Activated CD4-positive, alpha-beta T cell treated with anti-CD3 and anti-CD28 coated beads, Interleukin-2, amount 50 U/mL, for 1 hour (primary cell): ENCODE results near the gene TRAF3IP3.
"Not testable (repeated sequence)": the region's sequence is repeated elsewhere in the genome, so short reads cannot be mapped to it uniquely, and the experiment has no call there.

Source experiments
- DNase-seq: peaks from one replicate; pipeline ENCODE4 v3.0.0-alpha.2; 2020

The TRAF3IP3 gene

DNA sequence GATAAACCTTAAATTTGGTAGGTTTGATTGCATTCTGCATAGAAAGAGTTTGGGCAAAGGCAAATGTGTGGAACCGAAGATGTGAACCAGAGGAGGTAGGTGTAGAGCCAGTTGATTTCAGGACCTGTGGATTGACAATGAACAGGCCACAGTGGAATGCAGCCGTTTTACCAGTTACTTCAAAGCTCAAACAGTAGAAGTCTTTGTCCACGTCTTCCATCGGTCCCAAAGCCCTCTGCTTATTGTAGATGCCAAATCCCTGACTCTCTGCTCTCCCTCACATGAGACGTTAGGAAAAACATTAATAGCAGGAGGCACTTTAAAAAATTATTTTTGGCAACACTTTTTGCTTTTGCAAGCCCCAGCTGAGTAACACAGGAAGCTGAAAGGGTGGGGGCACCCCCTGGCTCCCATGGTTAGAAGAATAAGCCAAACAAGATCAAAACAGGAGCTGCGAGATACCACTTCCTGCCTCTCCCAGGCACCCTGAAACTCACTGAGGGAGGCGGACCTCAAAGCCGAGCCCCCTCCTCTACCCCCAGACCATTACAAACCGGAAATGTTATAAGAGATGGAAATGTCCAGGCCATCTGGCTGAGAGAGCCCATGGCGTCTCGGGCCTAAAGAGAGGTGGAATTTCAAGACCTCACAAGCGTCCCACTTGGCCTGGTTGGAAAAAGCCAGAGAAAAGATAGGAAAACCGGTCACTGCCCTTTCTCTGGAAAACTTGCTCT, 13.5 kb downstream of the TRAF3IP3 start:
- peak; percentile 63 for DNase-seq

DNA sequence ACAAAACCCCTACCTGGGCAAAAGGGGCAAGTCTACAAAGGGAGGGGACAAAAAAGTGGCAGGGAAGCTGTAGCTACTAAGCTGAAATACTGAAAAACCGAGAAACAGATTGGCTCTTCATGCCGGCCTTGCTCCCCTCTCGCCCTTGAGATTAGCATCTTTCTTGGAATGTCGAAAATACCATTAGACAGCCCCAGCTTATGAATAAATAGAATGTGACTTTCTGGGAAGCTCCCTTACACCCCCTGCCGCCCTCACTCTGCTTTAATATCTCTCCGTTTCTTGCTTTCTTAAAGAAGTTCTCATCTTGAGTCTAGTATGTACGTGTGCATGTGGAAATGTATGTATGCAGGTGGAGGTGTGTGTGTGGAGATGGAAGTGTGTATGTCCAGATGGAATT, 14.1 kb downstream of the TRAF3IP3 start:
- DNase-seq: no peak

DNA sequence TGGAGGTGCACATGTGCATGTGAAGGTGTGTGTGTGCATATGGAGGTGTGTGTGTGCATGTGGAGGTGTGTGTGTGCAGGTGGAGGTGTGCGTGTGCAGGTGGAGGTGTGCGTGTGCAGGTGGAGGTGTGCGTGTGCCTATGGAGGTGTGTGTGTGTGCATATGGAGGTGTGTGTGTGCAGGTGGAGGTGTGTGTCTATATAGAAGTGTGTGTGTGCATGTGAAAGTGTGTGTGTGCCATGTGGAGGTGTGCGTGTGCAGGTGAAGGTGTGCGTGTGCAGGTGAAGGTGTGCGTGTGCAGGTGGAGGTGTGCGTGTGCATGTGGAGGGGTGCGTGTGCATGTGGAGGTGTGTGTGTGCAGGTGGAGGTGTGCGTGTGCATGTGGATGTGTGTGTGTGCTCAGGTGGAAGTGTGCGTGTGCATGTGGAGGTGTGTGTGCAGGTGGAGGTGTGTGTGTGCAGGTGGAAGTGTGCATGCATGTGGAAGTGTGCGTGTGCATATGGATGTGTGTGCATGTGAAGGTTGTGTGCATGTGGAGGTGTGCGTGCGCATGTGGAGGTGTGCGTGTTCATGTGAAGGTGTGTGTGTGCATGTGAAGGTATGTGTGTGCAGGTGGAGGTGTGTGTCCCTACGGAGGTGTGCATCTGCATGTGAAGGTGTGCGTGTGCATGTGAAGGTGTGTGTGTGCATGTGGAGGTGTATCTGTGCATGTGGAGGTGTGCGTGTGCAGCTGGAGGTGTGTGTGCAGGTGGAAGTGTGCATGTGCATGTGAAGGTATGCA, 15.0 kb downstream of the TRAF3IP3 start:
- DNase-seq: no peak

DNA sequence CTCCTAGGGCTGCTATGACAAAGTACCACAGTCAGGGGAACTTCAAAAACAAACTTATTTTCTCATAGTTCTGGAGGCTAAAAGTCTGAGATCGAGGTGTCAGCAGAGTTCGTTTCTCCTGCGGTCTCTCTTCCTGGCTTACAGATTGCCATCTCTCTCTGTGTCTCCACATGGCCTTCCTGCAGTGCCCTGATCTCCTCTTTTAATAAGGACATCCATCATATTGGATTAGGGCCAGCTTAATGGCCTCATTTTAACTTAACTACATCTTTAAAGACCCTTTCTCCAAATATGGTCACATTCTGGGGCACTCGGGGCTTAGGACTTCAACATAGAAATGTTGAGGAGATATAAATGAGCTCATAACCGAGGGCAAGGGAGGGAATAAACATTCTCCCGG, 16.3 kb downstream of the TRAF3IP3 start:
- DNase-seq: no peak

DNA sequence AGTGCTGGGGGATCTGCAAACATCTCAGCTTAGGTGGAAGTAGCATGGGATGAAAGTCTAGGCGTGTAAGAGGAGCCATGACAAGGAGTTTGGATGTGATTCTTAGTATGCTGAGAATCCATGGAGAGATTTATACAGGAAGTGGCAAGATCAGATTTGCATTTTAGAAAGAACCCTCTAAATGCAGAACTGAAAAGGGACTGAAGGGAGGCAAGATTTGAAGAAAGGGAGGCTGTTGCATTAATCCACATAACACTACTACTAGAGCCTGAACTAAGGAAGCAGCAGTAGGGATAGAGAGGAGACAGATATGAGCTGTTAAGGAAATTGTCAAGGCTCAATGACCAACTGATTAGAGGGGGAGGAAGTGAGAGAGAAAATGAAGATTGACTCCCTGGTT, 18.7 kb downstream of the TRAF3IP3 start:
- no peak for DNase-seq

DNA sequence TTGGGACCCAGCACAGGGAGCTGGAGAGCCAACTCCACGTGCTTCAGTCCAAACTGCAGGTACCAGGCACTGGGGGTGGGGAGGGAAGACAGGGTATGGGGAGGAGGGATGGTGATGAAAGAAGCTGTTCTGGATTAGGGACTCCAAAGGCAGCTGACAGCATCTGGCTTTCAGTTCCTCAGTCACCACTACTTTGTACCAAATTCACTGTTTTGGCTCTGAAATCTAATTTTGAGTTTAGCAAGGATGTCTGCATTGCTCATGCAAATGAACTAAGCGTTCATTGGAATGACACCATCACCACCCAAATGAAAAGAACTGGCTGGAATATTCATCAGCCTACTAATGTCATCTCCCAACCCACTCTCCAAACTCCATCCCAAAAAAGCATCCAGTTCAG, 19.8 kb downstream of the TRAF3IP3 start:
- no peak for DNase-seq

GRCh38 chr1:209777587-209777986, 21.7 kb downstream of the TRAF3IP3 start:
- no peak for DNase-seq

- DNase-seq: no peak
These were observed 22.2 kb downstream of the TRAF3IP3 start for GRCh38 chr1:209778102-209778501.

- DNase-seq: no peak
These were observed 24.4 kb downstream of the TRAF3IP3 start for GRCh38 chr1:209780268-209780667.

DNA sequence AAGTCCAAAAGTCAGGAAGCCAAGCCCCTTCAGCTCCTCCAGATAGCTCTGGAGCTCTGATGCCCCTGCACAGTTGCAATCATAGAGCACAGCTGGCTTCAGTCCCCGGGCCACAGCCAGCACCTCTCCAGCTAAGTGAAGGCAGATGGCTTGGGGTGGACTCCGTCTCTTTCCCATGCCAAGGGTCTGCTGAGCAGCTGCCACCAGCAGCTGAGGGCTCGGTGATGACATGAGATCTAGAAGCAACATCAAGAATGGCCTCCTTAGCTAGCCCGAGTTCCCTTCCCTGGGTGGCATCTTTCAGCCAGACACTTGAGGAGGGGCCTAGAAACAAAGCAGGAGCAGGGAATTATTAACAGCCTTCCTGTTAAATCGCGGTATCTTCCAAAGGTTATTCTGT, 27.5 kb downstream of the TRAF3IP3 start:
- no peak for DNase-seq

DNA sequence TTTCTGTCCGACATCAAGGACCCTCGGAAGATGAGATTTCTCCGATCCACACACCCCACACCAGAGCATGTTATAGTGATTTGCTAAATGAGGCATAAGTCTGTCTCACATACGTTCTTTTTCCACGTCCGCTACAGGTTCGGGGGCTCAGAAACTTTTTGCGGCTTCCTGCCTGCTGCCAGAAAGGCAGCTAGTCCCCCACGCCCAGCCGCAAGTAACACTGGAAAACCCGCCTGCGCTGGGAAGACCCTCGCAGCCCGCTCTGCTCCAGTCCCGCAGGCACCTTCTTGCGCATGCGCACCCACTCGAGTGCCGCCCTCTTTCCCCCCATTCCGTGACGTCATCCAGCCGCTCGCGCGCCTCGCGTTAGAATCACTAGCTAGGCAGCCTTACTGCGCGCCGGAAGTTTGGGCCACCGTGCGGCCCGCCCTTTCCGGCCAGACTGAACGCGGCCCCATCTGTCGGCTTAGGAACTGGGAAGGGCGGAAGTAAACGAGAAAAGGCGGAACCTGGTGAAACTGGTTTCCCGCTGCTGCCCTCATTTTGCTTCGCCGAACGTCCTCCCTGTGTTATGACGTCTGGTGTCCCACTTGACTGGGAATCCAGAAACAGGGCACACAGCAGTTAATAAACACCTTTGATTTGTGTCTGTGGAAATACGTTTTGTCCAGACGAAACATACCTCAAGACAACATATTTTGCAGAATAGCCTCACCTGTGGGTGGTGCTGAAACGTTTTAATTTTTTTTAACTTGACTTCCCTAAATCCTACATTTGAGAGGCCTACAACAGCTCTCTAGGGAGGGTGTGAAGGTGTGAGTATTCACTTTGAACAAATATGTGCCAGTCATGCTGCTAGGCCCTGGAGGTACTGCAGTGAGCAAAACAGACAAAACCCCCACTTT, 28.7 kb downstream of the TRAF3IP3 start, which contains the start of gene C1orf74:
C1orf74 (minus strand) TSS at position 295 of the 905 bp plus-strand sequence. CDS start 925 bp downstream, outside the sequence.
- peak; percentile 99 for DNase-seq

DNA sequence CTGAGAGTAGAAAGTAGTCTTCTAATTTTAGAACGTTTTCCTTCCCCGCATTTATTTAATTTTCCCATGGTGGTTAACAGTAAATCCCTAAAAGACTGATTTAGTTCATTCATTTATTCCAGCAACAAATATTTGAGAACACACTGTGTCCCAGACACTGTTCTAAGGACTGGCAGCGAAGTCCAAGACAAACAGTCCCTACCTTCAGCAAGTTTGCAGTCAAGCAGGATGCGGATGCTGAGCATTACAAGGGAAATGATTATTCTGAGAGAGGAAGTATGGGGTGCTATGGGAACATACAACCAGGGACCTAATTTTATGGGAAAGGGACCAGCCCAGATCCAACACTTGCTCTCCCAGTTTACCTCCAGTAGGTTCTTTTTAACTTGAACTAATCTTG, 29.7 kb downstream of the TRAF3IP3 start:
- DNase-seq: no peak

DNA sequence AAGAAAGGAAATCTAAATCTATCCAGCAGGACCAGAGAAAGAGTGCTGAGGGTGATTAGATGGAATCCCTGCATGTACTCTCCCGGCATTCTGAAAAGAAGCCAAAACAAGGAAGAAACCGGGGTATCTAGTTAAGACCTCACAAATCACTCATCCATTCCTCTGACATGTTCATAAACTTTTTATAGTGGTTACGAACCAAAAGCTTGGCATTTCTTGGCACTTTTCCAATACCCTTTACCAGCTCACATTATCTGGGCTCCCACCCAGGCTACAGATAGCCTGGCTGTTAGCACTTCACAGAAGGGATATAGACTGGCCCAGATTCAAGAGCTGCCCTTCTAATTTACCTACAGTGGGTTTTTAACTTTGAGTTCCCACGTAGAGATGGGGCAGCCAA, 30.3 kb downstream of the TRAF3IP3 start:
- DNase-seq: no peak

DNA sequence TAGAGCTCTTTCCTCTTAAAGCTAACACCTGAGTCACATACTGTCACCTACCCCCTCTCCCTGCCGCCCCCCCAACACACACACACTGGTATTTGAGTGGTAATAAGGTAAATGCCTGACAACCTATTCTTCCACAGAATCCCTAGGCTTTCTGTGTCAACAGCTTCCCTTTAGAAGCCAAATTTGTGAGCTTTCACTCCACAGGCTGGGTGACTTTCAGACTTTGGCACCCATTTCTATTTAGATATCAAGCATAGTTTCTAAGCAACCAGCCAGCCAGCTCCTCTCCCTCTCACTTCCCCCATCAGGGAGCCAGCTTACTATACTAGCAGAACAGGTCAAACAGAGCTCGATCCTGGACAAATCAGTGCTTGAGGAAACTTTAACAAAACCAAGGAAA, 31.7 kb downstream of the TRAF3IP3 start:
- no peak for DNase-seq

DNA sequence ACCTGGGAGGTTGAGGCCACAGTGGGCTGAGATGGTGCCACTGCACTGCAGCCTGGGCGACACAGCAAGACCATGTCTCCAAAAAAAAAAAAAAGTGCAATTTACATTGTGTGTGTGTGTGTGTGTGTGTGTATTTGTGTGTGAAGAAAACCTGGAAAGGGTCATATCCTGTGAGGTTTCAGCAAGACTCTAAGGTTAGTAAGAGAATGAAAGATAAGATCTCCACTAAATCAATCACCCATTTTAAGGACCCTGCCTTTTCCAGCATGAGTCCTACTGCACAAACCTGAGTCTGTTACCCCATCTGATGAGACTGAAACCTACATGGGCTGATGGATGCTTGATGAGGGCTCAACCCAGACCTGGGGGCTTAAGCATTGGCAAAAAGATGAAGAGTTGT, 33.4 kb downstream of the TRAF3IP3 start:
- no peak for DNase-seq

DNA sequence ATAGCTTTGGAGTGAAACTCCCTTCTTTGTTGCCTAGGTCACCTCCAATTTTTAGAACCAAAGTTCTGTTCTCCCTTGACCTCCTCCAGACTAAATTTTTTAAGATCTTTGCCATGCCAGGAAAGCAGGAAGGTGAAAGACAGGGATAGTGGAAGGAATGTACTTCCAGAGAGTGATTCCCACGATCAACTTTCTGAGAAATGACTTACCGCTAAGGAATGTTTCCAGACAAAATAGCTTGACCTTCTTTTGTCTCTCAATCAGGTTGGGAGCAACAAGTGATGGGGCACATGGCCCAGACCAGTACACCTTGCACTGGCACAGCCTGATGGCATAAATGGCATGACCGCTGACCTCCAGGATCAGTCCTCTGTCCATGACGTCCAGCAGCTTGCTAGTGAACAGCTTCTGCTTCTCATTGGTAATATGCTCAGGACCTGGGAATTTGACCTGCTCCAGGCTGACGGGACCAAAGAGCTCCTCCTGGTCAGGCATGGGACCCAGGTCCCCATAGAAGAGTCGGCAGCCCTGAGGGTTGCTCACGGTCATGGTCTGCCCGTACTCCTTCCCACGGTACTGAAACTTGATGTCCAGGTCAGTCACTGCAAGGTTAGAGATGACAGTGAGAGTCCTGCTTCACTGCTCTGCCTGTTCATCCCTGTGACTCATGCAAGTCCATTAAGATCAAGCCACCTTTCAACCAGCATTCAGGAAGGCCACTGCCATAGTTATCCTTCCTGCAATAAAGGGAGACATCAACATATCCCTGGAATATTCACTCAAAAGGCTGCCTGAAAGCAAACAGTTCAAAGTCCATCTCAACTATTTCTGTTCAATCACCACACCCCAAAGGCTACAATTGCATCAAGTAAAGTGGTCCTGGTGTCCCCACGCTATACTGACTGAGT, 34.7 kb downstream of the TRAF3IP3 start:
- DNase-seq: no peak

GRCh38 chr1:209791920-209792319, 36.1 kb downstream of the TRAF3IP3 start:
- no peak for DNase-seq

- not testable (repeated sequence) for DNase-seq
These were observed 37.9 kb downstream of the TRAF3IP3 start for GRCh38 chr1:209793711-209794110.

- DNase-seq: no peak
These were observed 42.3 kb downstream of the TRAF3IP3 start for GRCh38 chr1:209797978-209798639.

DNA sequence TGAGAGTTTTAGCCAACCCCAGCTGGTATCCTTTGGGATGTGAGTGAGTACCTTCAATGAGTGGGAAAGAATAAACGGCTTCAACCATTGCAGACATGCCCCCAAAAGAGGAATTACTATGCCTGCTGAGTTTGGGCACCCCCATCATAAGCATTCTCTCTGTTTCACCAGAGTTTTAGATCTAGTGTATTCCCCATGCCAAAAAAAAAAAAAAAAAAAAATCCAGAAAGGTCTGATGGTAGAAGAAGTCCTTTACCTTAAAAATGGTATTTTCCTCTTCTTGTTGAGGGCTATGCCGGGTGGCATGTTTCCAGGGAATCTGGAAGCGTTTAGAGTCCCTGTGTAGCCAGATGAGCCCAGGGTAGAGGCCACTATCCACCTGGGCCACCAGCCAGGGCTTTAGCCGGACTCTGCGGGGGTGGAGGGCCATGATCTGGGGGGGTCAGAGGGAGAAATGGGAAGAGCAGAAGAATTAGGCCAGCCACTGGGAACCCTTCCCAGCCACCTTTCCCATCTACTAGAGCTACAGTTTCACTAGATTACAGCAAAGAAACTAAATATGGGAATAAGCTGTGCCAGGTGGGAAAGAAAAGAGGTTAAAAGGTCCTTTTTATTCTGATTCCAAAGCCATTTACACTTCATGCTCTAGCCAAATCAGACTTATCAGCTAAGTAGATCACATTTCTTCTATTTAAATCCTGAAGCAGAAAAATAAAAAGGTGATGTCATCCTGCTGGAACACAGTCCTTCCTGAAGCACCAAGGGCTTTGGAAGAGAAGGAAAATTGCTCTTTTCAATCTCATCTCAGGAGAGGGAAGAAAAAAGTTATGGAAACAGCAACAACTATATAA, 45.4 kb downstream of the TRAF3IP3 start:
- DNase-seq: no peak
